HG03378 (cell line): ENCODE results near the gene RAB22A.
A peak's percentile ranks its signal among the peaks of the same experiment; 100 is the strongest.

Source experiments
- ATAC-seq: cut with Tn5 transposase; IDR thresholded peaks from one replicate; pipeline ENCODE4 v1.9.1; 2021; ENCODE audit warnings: mild to moderate bottlenecking, moderate library complexity; ENCODE audit not compliant: unreplicated experiment

RAB22A gene, protein sequence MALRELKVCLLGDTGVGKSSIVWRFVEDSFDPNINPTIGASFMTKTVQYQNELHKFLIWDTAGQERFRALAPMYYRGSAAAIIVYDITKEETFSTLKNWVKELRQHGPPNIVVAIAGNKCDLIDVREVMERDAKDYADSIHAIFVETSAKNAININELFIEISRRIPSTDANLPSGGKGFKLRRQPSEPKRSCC

GRCh38 chr20:58309591-58310290 lies at the start of gene RAB22A:
Gene RAB22A, plus strand, starts transcription at chr20:58309715. Its CDS starts 262 bp downstream, at chr20:58309977.
- peak; percentile 41 for ATAC-seq

GRCh38 chr20:58260006-58260405 lies 49.5 kb upstream of the RAB22A start:
- no peak for ATAC-seq

DNA sequence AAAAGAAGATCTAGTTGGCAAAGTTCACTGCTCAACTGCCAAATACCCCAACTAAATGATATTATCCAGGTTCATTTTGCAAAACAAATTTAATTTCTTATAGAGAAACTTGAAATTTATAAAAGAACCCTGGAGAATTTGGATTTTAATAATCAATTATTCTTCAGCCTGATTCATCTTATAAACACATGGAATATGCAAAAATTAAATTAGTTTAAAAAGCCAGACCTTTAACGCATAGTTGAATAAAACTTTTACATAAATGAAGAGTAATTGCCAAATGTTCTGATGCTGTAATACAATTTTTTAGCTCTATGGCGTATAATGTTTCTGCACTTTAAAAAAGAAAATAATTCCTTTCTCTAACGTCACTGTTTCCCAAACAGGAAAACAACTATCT lies 47.9 kb upstream of the RAB22A start:
- ATAC-seq = no peak

- ATAC-seq = no peak
Measured at GRCh38 chr20:58264271-58264670, 45.2 kb upstream of the RAB22A start.

GRCh38 chr20:58267389-58268215 lies 41.9 kb upstream of the RAB22A start:
- no peak for ATAC-seq

- no peak for ATAC-seq
Measured at GRCh38 chr20:58268421-58268821, 41.1 kb upstream of the RAB22A start.

DNA sequence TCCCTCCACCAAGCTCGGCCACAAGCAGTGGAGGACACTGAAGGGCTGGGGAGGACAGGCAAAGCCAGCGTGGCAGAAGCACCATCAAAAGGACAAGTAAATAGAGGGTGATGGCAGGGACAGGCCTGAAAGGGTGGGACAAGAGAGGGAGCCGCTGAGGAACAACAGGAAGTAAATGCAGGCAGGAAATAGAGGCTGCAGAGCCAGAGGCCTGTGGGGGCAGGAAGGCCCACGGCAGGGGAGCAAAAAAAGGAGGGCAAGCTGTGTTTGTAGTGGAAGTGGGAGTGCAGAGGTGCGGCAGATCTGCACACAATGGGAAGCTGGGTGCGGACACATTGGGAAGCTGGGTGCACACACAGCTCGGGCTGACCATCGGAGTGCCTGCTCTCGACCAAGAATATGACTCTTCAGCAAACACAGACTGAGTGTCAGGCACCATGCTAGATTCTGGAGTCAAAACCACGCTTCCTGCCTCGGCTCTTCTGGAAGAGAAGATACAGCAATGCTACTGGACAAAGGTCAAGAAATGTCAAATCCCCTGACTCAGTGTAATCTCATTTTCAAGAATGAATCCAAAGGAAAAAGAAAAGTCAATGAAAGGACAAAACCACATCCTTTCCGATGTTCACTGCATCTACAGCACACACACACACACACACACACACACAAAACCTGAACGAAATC lies 40.4 kb upstream of the RAB22A start:
- no peak for ATAC-seq

- ATAC-seq = no peak
Measured at GRCh38 chr20:58271606-58272351, 37.7 kb upstream of the RAB22A start.

GRCh38 chr20:58274384-58274783 lies 35.1 kb upstream of the RAB22A start:
- no peak for ATAC-seq

GRCh38 chr20:58277107-58277506 lies 32.4 kb upstream of the RAB22A start:
- ATAC-seq = no peak

DNA sequence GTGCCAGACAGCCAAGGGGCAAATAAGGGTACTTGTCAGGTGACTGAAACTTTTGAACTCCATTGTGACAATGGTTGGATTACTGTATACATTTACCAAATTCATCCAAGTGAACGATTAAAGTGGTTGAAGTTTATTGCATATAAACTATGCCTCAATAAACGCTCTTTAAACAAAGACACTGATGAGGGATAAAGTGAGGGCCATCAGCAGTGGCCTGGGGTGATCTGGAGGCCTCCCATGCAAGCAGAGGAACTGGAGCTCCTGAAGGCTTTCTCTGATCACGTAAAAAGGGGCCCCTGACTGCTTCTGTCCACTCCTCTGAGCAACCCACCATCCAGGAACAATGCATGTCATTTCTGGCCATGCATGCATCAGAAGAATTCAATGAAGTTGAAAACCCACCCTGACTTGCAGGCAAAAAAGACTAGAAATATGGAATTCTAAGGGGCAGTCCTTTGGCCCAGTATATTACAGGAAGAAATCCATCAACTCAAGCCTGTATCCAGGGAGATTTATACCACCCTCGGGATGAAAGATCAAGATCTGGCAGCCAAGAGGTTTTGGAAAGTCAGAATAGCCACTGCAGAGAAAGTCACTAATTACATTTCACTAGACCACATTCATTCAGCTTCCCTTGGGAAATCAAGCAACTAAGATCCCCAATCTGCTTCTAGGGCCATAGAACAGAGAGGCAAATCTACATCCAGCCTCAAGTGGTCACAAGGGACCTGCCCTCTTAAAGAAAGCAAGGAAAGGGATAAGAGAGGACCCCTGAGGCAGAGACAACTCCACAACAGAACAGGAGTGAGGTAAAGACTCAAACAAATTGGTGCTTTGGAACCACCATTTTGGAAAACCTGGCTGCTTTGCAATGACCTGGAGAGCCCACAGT lies 31.7 kb upstream of the RAB22A start:
- no peak for ATAC-seq

DNA sequence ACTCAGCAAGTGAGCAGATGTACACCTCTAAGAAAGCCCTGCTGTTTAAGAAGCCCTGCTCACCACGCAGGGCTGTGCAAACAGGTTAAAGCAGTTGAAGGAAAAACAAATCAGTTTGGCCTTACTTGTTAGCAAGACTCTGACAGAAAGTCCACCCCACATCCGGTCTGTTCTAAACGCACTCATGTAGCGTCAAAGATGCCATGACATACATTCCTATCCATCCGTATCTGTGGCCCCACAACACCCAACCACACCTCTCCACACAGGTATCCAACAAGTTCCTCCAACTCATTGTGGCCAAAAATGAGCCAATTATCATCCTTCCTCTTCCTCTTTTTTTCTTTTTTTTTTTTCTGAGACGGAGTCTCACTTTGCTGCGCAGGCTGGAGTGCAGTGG lies 22.8 kb upstream of the RAB22A start:
- ATAC-seq = no peak

- ATAC-seq = no peak
Measured at GRCh38 chr20:58287638-58288037, 21.9 kb upstream of the RAB22A start.

GRCh38 chr20:58289143-58289542 lies 20.4 kb upstream of the RAB22A start:
- ATAC-seq = no peak

DNA sequence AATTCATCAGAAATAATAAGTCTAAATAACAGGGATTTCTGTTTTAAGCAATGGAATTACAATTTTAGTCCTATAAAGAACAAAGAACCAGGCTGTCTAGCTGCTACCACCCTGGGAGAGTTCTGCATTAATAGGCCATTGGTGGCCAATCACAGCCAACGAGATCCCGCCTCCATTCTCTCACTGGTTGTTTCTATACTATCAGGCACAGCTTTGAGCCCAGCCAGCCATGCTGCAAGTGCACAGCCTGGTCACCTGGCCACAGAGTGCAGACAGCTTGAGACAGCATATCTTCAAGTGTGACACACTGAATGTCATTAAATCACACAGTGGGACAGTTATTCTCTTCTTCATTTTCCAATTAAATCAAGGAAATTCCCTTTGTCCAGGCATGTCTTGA lies 16.1 kb upstream of the RAB22A start:
- ATAC-seq = no peak

DNA sequence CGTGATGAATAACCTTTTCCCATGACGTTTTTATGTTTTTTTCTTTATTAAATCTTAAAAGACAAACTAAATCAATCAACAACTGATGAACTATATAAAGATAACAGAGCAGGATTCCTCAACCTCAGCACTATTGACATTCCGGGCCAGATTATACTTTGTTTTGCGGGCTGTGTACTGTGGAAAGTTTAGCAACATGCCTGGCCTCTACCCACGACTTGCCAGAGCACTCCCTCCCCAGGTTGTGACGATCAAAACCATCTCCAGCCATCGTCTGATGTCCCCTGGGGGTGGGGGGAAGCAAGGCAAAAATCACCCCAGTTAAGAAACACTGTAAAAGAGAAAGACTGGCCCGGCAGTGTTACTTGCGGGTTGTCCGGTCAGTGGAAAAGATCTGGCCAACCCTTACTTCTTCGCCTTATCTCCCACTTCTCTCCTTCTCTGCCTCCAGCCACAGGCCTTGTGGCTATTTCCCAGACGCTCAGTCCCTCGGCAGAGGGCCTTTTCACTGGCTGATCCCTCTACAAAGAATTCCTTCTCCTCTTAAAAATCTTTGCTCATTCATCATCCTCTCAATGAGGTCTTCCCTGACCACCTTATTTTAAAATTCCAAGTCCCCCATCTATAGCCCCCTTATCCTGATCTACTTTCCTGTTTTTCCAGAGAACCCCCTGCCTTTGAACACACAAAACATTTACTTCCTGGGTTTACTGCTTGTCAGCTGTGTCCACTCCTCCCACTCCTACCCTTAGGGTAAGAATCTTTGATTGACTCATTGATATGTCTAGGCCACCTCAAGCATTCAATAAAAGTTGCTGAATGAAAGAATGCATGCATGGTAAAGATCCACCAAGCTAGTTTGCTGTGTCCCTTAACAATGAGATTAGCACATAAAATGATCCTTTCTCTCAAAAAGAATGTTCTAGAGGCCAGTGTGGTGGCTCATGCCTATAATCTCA lies 14.7 kb upstream of the RAB22A start:
- ATAC-seq = no peak

GRCh38 chr20:58296051-58296837 lies 13.3 kb upstream of the RAB22A start:
- ATAC-seq = no peak

DNA sequence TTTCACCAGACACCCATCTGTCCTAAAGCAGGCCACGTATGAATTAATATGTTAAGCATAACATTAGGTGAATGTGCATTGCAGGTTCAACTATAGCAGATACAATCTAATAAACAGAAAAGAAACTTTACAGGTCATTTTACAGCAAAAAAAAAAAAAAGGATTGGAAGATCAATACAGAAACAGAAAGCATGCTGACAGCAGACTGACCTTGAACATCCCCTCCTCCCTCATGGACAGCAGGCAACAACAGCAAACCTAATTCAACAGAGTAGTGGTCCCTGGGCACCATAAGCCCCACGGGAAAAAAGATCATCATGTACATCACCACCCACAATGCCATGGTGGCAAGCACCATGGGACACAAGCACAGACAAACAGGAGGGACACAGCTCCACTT lies 12.1 kb upstream of the RAB22A start:
- ATAC-seq = no peak
